ENCODE measurements around the gene ARHGAP10. TPM values are rescaled to one million over a fixed set of nuclear protein-coding genes. Genes with fewer than 3 reads are reported as not detected.

The ARHGAP10 gene
- total RNA-seq, 1 experiment from 2014 or later = 9.7 TPM

DNA sequence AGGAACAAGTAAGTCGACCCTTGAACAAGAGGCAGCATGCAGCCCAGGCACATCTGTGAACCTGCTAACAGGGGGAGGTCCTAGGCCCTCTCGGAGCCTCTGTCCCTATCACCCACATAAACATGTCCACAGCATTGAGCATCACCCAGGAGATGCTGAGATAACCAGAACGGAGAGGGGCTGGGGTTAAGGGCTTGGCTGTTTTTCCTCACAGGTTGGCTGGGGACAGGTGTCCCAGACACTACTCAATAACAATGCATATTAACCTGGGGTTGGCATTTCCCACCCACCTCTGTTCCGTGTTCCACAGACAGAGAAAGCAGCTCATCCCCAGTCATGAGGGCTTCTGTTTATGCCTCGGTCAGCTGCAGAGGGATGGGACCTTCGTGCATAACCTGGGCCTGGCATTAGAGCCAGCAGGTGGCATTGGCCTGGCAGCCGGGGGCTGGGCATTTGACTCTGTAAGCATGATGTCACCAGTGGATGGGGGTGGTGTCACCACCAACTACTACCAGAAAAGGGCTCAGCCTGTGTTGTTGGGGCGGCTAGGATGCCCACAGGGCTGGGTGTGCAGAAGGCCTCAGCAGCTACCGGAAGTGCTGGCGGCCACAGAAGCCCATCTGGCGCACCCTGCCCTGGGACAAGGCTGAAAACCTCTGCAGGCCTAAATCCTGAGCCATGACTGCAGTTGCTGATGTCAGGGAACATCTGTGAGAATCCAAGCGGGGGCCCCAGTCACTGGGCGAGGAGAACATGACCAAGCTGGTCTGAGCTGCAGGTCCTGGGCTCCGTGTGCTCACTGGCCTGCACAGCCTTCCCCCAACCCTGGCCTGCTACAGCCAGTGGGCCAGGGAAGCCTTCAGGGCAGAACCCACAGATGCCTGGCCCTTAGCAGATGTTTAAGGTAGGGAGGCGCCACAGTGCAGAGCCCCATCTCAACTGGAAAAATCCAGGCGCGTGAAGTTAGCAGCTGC, 358.9 kb downstream of the ARHGAP10 start:
- Histone ChIP-seq H3K36me3 (replicated peaks; ENCODE audit: control insufficient read depth, insufficient read depth, low read length) (no peaks in the 10 kb centered on the region), H3K4me3 (ENCODE audit: insufficient read depth, low read depth, low read length) (no peak overlapping the region), H3K27me3 (ENCODE audit: control insufficient read depth, insufficient read depth, low read length) (no peaks in the 10 kb centered on the region)
- no peak for DNase-seq

- Histone ChIP-seq H3K4me3 (ENCODE audit: insufficient read depth, low read depth, low read length) (no peak overlapping the region), H3K36me3 (replicated peaks; ENCODE audit: control insufficient read depth, insufficient read depth, low read length) (no peaks in the 10 kb centered on the region), H3K27me3 (ENCODE audit: control insufficient read depth, insufficient read depth, low read length) (no peaks in the 10 kb centered on the region)
- no peak for DNase-seq
Observed at GRCh38 chr4:148091896-148092295, 360.0 kb downstream of the ARHGAP10 start.

GRCh38 chr4:148092316-148093014, 360.6 kb downstream of the ARHGAP10 start:
- no peaks in the 10 kb centered on the region for H3K36me3 ChIP-seq (replicated peaks; ENCODE audit: control insufficient read depth, insufficient read depth, low read length)
- no peak for DNase-seq
- H3K4me3 ChIP-seq (ENCODE audit: insufficient read depth, low read depth, low read length) = no peak overlapping the region
- no peaks in the 10 kb centered on the region for H3K27me3 ChIP-seq (ENCODE audit: control insufficient read depth, insufficient read depth, low read length)

DNA sequence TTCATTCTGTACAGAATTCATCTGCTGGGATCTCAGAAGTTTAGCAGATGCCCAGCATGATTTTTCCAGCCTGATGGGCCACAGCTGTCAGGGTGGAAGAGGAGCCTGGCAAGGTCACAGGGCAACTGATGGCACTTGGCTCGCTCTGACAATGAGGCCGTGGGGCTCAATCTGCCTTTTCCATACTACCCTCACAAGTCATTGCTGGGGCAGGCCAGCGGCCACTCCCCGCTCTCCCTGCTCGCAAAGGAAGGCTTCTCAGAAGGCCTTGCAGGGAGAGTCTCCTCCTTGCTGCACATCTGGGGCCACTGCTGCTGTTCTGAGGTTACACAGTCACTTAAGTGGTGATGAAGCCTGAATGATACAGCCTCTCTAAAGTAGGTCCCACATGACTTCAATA, 361.2 kb downstream of the ARHGAP10 start:
- no peaks in the 10 kb centered on the region for H3K27me3 ChIP-seq (ENCODE audit: control insufficient read depth, insufficient read depth, low read length)
- no peak for DNase-seq
- no peak overlapping the region for H3K4me3 ChIP-seq (ENCODE audit: insufficient read depth, low read depth, low read length)
- no peaks in the 10 kb centered on the region for H3K36me3 ChIP-seq (replicated peaks; ENCODE audit: control insufficient read depth, insufficient read depth, low read length)

- no peak overlapping the region for H3K4me3 ChIP-seq (ENCODE audit: insufficient read depth, low read depth, low read length)
- no peaks in the 10 kb centered on the region for H3K36me3 ChIP-seq (replicated peaks; ENCODE audit: control insufficient read depth, insufficient read depth, low read length)
- no peaks in the 10 kb centered on the region for H3K27me3 ChIP-seq (ENCODE audit: control insufficient read depth, insufficient read depth, low read length)
- no peak for DNase-seq
Observed at GRCh38 chr4:148094149-148094548, 362.3 kb downstream of the ARHGAP10 start.

- Histone ChIP-seq H3K27me3 (ENCODE audit: control insufficient read depth, insufficient read depth, low read length) (no peaks in the 10 kb centered on the region), H3K4me3 (ENCODE audit: insufficient read depth, low read depth, low read length) (no peak overlapping the region), H3K36me3 (replicated peaks; ENCODE audit: control insufficient read depth, insufficient read depth, low read length) (no peaks in the 10 kb centered on the region)
- no peak for DNase-seq
Observed at GRCh38 chr4:148095346-148095923, 363.5 kb downstream of the ARHGAP10 start.

DNA sequence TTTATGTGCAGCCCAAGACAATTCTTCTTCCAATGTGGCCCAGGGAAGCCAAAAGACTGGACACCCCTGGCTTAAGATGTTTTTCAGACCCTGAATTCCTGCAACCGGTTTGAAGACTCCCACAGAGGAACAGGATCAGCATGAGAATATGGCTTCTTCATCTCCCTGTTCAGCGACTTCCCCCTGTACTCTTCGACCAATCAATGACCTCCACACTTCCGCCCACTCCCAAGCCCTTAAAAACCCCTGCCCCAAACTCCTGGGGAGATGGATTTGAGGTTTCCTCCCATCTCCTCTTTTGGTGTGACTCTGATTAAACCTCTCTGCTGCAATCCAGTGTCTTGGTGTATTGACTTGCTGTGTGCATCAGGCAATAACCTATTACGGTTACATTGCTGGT, 365.9 kb downstream of the ARHGAP10 start:
- no peaks in the 10 kb centered on the region for H3K27me3 ChIP-seq (ENCODE audit: control insufficient read depth, insufficient read depth, low read length)
- H3K4me3 ChIP-seq (ENCODE audit: insufficient read depth, low read depth, low read length) = no peak overlapping the region
- DNase-seq = peak; percentile 49

DNA sequence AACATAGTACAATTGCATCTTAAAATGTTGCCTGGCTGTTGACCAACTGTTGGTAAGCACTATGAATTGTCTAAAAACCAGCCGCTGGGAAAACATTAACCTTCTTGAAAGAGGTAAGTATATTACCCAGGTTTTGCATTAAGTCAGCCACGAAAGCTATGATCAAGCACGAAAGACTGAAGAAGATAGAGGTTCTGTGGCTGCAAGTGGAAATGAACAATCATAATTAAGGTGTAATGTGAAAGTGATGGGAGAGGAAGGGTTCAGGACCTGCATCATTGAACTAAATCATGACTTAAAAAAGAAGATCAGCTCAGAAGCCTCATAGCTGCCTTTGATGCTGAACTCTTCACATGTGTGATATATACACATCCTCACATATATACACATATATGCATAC, 369.3 kb downstream of the ARHGAP10 start:
- Histone ChIP-seq H3K36me3 (replicated peaks; ENCODE audit: control insufficient read depth, insufficient read depth, low read length) (no peaks in the 10 kb centered on the region), H3K27me3 (ENCODE audit: control insufficient read depth, insufficient read depth, low read length) (no peaks in the 10 kb centered on the region), H3K4me3 (ENCODE audit: insufficient read depth, low read depth, low read length) (no peak overlapping the region)
- no peak for DNase-seq

More for the DNA sequence above, 365.9 kb downstream of the ARHGAP10 start:
- no peaks in the 10 kb centered on the region for H3K36me3 ChIP-seq (replicated peaks; ENCODE audit: control insufficient read depth, insufficient read depth, low read length)

DNA sequence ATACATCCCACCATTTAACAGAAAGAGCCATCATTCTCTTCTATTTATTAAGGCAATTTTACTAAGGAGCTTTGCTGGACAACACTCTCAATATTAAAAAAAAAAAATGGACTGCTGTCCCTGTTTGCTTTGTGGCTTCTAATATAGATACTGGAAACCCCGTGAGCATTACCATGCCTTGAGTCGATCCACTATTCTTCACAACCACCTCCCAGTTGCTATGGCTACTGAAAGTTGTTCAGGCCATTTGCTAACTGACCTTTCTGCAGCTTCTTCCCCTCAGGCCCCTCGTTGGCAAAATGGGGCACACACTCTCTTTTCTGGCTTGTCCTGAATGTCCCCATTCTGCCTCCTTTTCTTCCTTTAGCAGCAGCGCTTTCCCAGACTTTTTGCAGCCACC, 369.9 kb downstream of the ARHGAP10 start:
- no peak for DNase-seq
- Histone ChIP-seq H3K27me3 (ENCODE audit: control insufficient read depth, insufficient read depth, low read length) (no peaks in the 10 kb centered on the region), H3K36me3 (replicated peaks; ENCODE audit: control insufficient read depth, insufficient read depth, low read length) (no peaks in the 10 kb centered on the region), H3K4me3 (ENCODE audit: insufficient read depth, low read depth, low read length) (no peak overlapping the region)

DNA sequence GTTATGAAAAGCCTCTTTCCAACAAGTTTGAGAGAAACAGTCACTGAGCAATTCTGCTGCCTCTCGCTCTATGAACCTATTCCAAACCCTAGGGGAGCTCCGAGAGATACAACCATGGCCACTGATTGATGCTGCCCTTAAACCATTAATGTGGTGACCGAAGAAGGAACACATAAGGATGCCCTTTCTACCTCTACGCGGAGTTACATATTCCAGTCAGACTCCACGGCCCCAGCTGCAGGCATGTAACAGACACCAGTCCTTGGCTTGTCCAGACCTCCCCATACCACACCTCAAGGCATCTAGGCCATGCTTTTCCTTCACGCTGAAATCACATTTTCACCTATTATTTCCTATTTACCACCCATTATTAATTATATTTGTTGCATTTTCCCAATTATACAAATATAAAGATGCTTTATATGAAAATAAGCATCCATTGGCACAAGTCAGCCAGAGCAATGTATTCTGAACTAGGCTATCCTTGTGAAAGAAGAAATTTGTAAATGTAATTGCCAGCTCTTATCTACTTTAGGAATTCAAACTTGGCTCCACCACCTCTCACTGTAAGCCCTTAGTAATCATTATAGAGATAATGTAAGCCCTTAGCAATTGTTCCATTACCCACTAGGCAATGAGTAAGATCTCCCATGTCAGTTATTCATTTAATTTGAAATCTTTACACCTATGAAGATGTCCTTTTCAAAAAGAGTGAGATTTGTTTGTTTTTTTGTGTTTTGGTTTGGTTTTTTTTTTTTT, 371.9 kb downstream of the ARHGAP10 start:
- H3K4me3 ChIP-seq (ENCODE audit: insufficient read depth, low read depth, low read length) = no peak overlapping the region
- H3K36me3 ChIP-seq (replicated peaks; ENCODE audit: control insufficient read depth, insufficient read depth, low read length) = no peaks in the 10 kb centered on the region
- DNase-seq = no peak
- H3K27me3 ChIP-seq (ENCODE audit: control insufficient read depth, insufficient read depth, low read length) = no peaks in the 10 kb centered on the region

GRCh38 chr4:148108766-148109165, 376.9 kb downstream of the ARHGAP10 start:
- no peak overlapping the region for H3K4me3 ChIP-seq (ENCODE audit: insufficient read depth, low read depth, low read length)
- DNase-seq = no peak
- no peaks in the 10 kb centered on the region for H3K27me3 ChIP-seq (ENCODE audit: control insufficient read depth, insufficient read depth, low read length)
- no peaks in the 10 kb centered on the region for H3K36me3 ChIP-seq (replicated peaks; ENCODE audit: control insufficient read depth, insufficient read depth, low read length)

DNA sequence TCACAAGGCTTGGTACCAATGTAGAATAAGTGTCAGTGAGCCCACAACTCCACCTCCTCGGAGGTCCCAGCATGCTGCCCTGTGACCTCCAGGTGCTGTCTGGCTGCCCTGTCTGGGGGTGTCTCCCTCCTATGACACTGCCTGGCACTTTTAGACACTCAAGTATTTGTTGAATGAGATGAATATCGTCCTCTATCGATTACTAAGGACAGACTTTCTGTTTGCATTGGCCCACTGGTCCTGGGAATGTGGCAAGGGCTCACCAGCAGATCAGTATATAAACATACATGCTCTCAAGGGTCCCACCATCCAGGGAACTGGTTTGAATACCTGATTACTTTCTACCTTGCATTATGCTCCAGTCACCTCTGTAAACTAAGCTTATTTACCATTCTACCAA, 377.3 kb downstream of the ARHGAP10 start:
- Histone ChIP-seq H3K27me3 (ENCODE audit: control insufficient read depth, insufficient read depth, low read length) (no peaks in the 10 kb centered on the region), H3K4me3 (ENCODE audit: insufficient read depth, low read depth, low read length) (no peak overlapping the region), H3K36me3 (replicated peaks; ENCODE audit: control insufficient read depth, insufficient read depth, low read length) (no peaks in the 10 kb centered on the region)
- no peak for DNase-seq

GRCh38 chr4:148110169-148110568, 378.3 kb downstream of the ARHGAP10 start:
- no peaks in the 10 kb centered on the region for H3K27me3 ChIP-seq (ENCODE audit: control insufficient read depth, insufficient read depth, low read length)
- H3K36me3 ChIP-seq (replicated peaks; ENCODE audit: control insufficient read depth, insufficient read depth, low read length) = no peaks in the 10 kb centered on the region
- no peak overlapping the region for H3K4me3 ChIP-seq (ENCODE audit: insufficient read depth, low read depth, low read length)
- no peak for DNase-seq

- Histone ChIP-seq H3K27me3 (ENCODE audit: control insufficient read depth, insufficient read depth, low read length) (no peaks in the 10 kb centered on the region), H3K36me3 (replicated peaks; ENCODE audit: control insufficient read depth, insufficient read depth, low read length) (no peaks in the 10 kb centered on the region), H3K4me3 (ENCODE audit: insufficient read depth, low read depth, low read length) (no peak overlapping the region)
- no peak for DNase-seq
Observed at GRCh38 chr4:148112231-148112982, 380.5 kb downstream of the ARHGAP10 start.
